ENCODE measurements around the gene RAB3GAP1.

RAB3GAP1 gene

GRCh38 chr2:135218426-135218825 is 166.3 kb downstream of the RAB3GAP1 start:
- DNase-seq (ENCODE audit: low read depth), result no peak
- no peak overlapping the region for H3K4me3 ChIP-seq (ENCODE audit: low read depth, low read length)
- TF ChIP-seq MYC (IDR thresholded peaks at IDR 0.05; ENCODE audit: low read depth, low read length) (no peak), POLR2A (IDR thresholded peaks at IDR 0.05; ENCODE audit: extremely low read depth, insufficient read length) (no peak), CTCF (IDR thresholded peaks at IDR 0.05; ENCODE audit: low read depth, low read length) (no peak), MAX (IDR thresholded peaks at IDR 0.05; ENCODE audit: low read depth, low read length) (no peak)

- H3K4me3 ChIP-seq (ENCODE audit: low read depth, low read length), result no peak overlapping the region
- no peak for DNase-seq (ENCODE audit: low read depth)
- no peak for TF ChIP-seq MAX (IDR thresholded peaks at IDR 0.05; ENCODE audit: low read depth, low read length)
- TF ChIP-seq CTCF (IDR thresholded peaks at IDR 0.05; ENCODE audit: low read depth, low read length), result no peak
- TF ChIP-seq MYC (IDR thresholded peaks at IDR 0.05; ENCODE audit: low read depth, low read length), result no peak
- TF ChIP-seq POLR2A (IDR thresholded peaks at IDR 0.05; ENCODE audit: extremely low read depth, insufficient read length), result no peak
Observed at GRCh38 chr2:135219226-135219625, 167.1 kb downstream of the RAB3GAP1 start.

Data from NB4 (cell line).